Right atrium auricular region (tissue), 2 donors: ENCODE results near the gene LMOD1. TPM values are rescaled to one million over a fixed set of nuclear protein-coding genes. Genes with fewer than 3 reads are reported as not detected.

Experiments used
- DNase-seq: peaks from one replicate; pipeline ENCODE4 v3.0.0-alpha.2; 2019; ENCODE audit warnings: low spot score
- H3K27ac ChIP-seq, 2 donors: fragments of 200-600 bp; sonication (generic); 1 replicate in 1 of 2; 2 replicates in 1 of 2; pipeline ENCODE4 v1.5.1; 2016 to 2019
- H3K27me3 ChIP-seq, 2 donors: fragments of 200-600 bp; sonication (generic); one replicate each; pipeline versions ENCODE4 v1.5.1 to v1.6.0; 2017 to 2019
- H3K36me3 ChIP-seq: fragments of 200-600 bp; sonication (generic); one replicate; pipeline ENCODE4 v1.5.1; 2016
- H3K4me1 ChIP-seq, 2 donors: fragments of 200-600 bp; sonication (generic); one replicate each; pipeline versions ENCODE4 v1.5.1 to v1.6.0; 2017 to 2019
- H3K4me3 ChIP-seq, 2 donors: fragments of 200-600 bp; sonication (generic); 1 replicate in 1 of 2; 2 replicates in 1 of 2; pipeline ENCODE4 v1.5.1; 2017 to 2019; ENCODE audit warnings: mild to moderate bottlenecking in 1 of 2, moderate library complexity in 1 of 2
- H3K9me3 ChIP-seq, 2 donors: fragments of 200-600 bp; sonication (generic); one replicate each; pipeline ENCODE4 v1.5.1; 2019
- CTCF ChIP-seq, 2 donors: fragments of 200-600 bp; sonication (generic); IDR thresholded peaks; one replicate each; pipeline ENCODE4 v1.5.1; 2019; ENCODE audit warnings: antibody characterized with exemption in 2 of 2
- total RNA-seq, 2 donors: library from RNA; depleted of rRNA; stranded (reverse); fragments of >200 nt; gene quantifications; one replicate each; pipeline ENCODE4 v1.1.0, GENCODE V29; 2016

The LMOD1 gene
- total RNA-seq, 2 donors from 2014 or later, result 31.4 to 42.2 TPM

GRCh38 chr1:201939574-201939973, 6.8 kb downstream of the LMOD1 start:
- H3K27me3 ChIP-seq, result no peaks in the 10 kb centered on the region
- DNase-seq, result no peak
- H3K27ac ChIP-seq, result peak overlapping the region; percentile 37 to 63
- TF ChIP-seq CTCF (IDR thresholded peaks at IDR 0.05), result no peak
- H3K4me3 ChIP-seq, result no peak overlapping the region
- peaks cover 7% of the 10 kb centered on the region for H3K36me3 ChIP-seq
- H3K9me3 ChIP-seq, result no peaks in the 10 kb centered on the region
- H3K4me1 ChIP-seq, result peaks cover 0 to 31% of the 10 kb centered on the region in 2 donors

- Histone ChIP-seq H3K27ac (peak overlapping the region; percentile 37 to 63), H3K4me1 (peaks cover 0 to 31% of the 10 kb centered on the region in 2 donors), H3K9me3 (no peaks in the 10 kb centered on the region), H3K4me3 (no peak overlapping the region), H3K27me3 (no peaks in the 10 kb centered on the region), H3K36me3 (peaks cover 6% of the 10 kb centered on the region)
- no peak for TF ChIP-seq CTCF (IDR thresholded peaks at IDR 0.05)
- DNase-seq, result no peak
These were observed 7.2 kb downstream of the LMOD1 start for GRCh38 chr1:201939148-201939547.

GRCh38 chr1:201938440-201939035, 7.8 kb downstream of the LMOD1 start:
- no peak for DNase-seq
- TF ChIP-seq CTCF (IDR thresholded peaks at IDR 0.05), result no peak
- Histone ChIP-seq H3K4me1 (peaks cover 0 to 31% of the 10 kb centered on the region in 2 donors), H3K9me3 (no peaks in the 10 kb centered on the region), H3K27me3 (no peaks in the 10 kb centered on the region), H3K4me3 (no peak overlapping the region), H3K27ac (peak overlapping the region; percentile 37 to 63), H3K36me3 (peaks cover under 1% of the 10 kb centered on the region)

- no peaks in the 10 kb centered on the region for H3K36me3 ChIP-seq
- H3K27me3 ChIP-seq, result no peaks in the 10 kb centered on the region
- TF ChIP-seq CTCF (IDR thresholded peaks at IDR 0.05), result no peak
- peaks cover 0 to 31% of the 10 kb centered on the region in 2 donors for H3K4me1 ChIP-seq
- peak overlapping the region in 1 of 2 donors; percentile 63 for H3K27ac ChIP-seq
- no peak overlapping the region for H3K4me3 ChIP-seq
- H3K9me3 ChIP-seq, result no peaks in the 10 kb centered on the region
- no peak for DNase-seq
These were observed 8.6 kb downstream of the LMOD1 start for GRCh38 chr1:201937624-201938213.

GRCh38 chr1:201933840-201934430, 12.4 kb downstream of the LMOD1 start:
- Histone ChIP-seq H3K4me3 (no peak overlapping the region), H3K4me1 (peaks cover 0 to 13% of the 10 kb centered on the region in 2 donors), H3K27me3 (no peaks in the 10 kb centered on the region), H3K36me3 (peaks cover 9% of the 10 kb centered on the region), H3K27ac (no peak overlapping the region), H3K9me3 (no peaks in the 10 kb centered on the region)
- DNase-seq, result no peak
- no peak for TF ChIP-seq CTCF (IDR thresholded peaks at IDR 0.05)
